Karpas-422 (cell line): ENCODE data around the gene THAP4. TPM values are rescaled to one million over a fixed set of nuclear protein-coding genes. Genes with fewer than 3 reads are reported as not detected.

Experiments used
- DNase-seq: peaks from one replicate; pipeline ENCODE4 v3.0.0-alpha.2; 2015
- H2AFZ ChIP-seq: fragments of 200-600 bp; sonication (generic); 2 replicates; pipeline ENCODE4 v1.6.1; 2014; ENCODE audit warnings: antibody characterized with exemption, low read length, mixed read lengths
- H3K27ac ChIP-seq: fragments of 200-600 bp; sonication (generic); 2 replicates; pipeline ENCODE4 v1.5.1; 2014; ENCODE audit warnings: mild to moderate bottlenecking, low read length, moderate library complexity
- H3K27me3 ChIP-seq: fragments of 200-600 bp; sonication (generic); 2 replicates; pipeline ENCODE4 v1.6.1; 2014; ENCODE audit warnings: low read length, mixed read lengths
- H3K36me3 ChIP-seq: fragments of 200-600 bp; sonication (generic); 2 replicates; pipeline ENCODE4 v1.6.1; 2014; ENCODE audit warnings: low read length, mixed read lengths; ENCODE audit not compliant: insufficient read depth
- H3K4me1 ChIP-seq: fragments of 200-600 bp; sonication (generic); 2 replicates; pipeline ENCODE4 v1.6.1; 2014; ENCODE audit warnings: mild to moderate bottlenecking, low read length, mixed read lengths
- H3K4me2 ChIP-seq: fragments of 200-600 bp; sonication (generic); 2 replicates; pipeline ENCODE4 v1.6.1; 2014; ENCODE audit warnings: low read length, low read depth, mild to moderate bottlenecking; ENCODE audit not compliant: poor library complexity, severe bottlenecking
- H3K4me3 ChIP-seq: fragments of 200-600 bp; sonication (generic); 2 replicates; pipeline ENCODE4 v1.5.1; 2014; ENCODE audit warnings: mild to moderate bottlenecking, antibody characterized with exemption, low read length, mixed read lengths
- H3K79me2 ChIP-seq: fragments of 200-600 bp; sonication (generic); 2 replicates; pipeline ENCODE4 v1.6.1; 2014; ENCODE audit warnings: mild to moderate bottlenecking, low read length, mixed read lengths
- H3K9ac ChIP-seq: fragments of 200-600 bp; sonication (generic); 2 replicates; pipeline ENCODE4 v1.6.0; 2014; ENCODE audit warnings: low read length
- H3K9me2 ChIP-seq: fragments of 200-600 bp; sonication (generic), shearing (Covaris generic); replicated peaks from 2 replicates; pipeline ENCODE4 v1.6.0; 2014; ENCODE audit warnings: mild to moderate bottlenecking, low read length, moderate library complexity; ENCODE audit not compliant: insufficient read depth
- H3K9me3 ChIP-seq: fragments of 300-700, 200-600 bp; sonication (generic); 2 replicates; pipeline ENCODE4 v1.6.1; 2014; ENCODE audit warnings: low read length, mixed read lengths
- H4K20me1 ChIP-seq: fragments of 200-600 bp; sonication (generic); 2 replicates; pipeline ENCODE4 v1.6.1; 2014; ENCODE audit warnings: mild to moderate bottlenecking, antibody characterized with exemption, low read length, low read depth; ENCODE audit not compliant: insufficient read depth
- total RNA-seq: library from RNA; depleted of rRNA; stranded (reverse); fragments of >200 nt; shearing (Covaris generic); gene quantifications from 2 replicates; pipeline ENCODE4 v1.2.3, GENCODE V29; 2014; ENCODE audit warnings: low replicate concordance

The THAP4 gene
- total RNA-seq, 1 experiment from 2014 or later: 45.4 TPM

GRCh38 chr2:241627675-241628074, 9.3 kb downstream of the THAP4 start:
- no peak overlapping the region for H3K4me3 ChIP-seq
- no peak overlapping the region for H3K27ac ChIP-seq
- peaks cover 8% of the 10 kb centered on the region for H4K20me1 ChIP-seq
- peaks cover 96% of the 10 kb centered on the region for H3K79me2 ChIP-seq
- no peak for DNase-seq
- H3K4me1 ChIP-seq: peaks cover 17% of the 10 kb centered on the region
- H3K9ac ChIP-seq: no peak overlapping the region
- H2AFZ ChIP-seq: no peak overlapping the region
- H3K36me3 ChIP-seq: peaks cover 16% of the 10 kb centered on the region; the same call in 1 of the 2 replicates
- no peaks in the 10 kb centered on the region for H3K9me3 ChIP-seq
- no peak overlapping the region for H3K4me2 ChIP-seq
- no peaks in the 10 kb centered on the region for H3K27me3 ChIP-seq
- no peaks in the 10 kb centered on the region for H3K9me2 ChIP-seq

GRCh38 chr2:241620419-241620769, 16.6 kb downstream of the THAP4 start:
- Histone ChIP-seq H3K9ac (no peak overlapping the region), H3K9me2 (no peaks in the 10 kb centered on the region), H3K4me3 (no peak overlapping the region), H3K27ac (no peak overlapping the region), H4K20me1 (no peaks in the 10 kb centered on the region; the same call in 1 of the 2 replicates), H3K4me2 (no peak overlapping the region), H3K27me3 (no peaks in the 10 kb centered on the region), H3K79me2 (peaks cover 91% of the 10 kb centered on the region), H3K4me1 (peaks cover 24% of the 10 kb centered on the region), H2AFZ (no peak overlapping the region), H3K9me3 (no peaks in the 10 kb centered on the region), H3K36me3 (no peaks in the 10 kb centered on the region; the same call in 1 of the 2 replicates)
- DNase-seq: no peak

- H2AFZ ChIP-seq: no peak overlapping the region
- peaks cover 24% of the 10 kb centered on the region for H3K4me1 ChIP-seq
- H3K9me3 ChIP-seq: no peaks in the 10 kb centered on the region
- H3K4me3 ChIP-seq: no peak overlapping the region
- H3K9me2 ChIP-seq: no peaks in the 10 kb centered on the region
- no peaks in the 10 kb centered on the region; the same call in 1 of the 2 replicates for H3K36me3 ChIP-seq
- H3K79me2 ChIP-seq: peaks cover 91% of the 10 kb centered on the region
- no peak overlapping the region for H3K9ac ChIP-seq
- DNase-seq: no peak
- H3K27ac ChIP-seq: no peak overlapping the region
- no peaks in the 10 kb centered on the region for H3K27me3 ChIP-seq
- H4K20me1 ChIP-seq: no peaks in the 10 kb centered on the region; the same call in 1 of the 2 replicates
- no peak overlapping the region for H3K4me2 ChIP-seq
Observed at GRCh38 chr2:241619597-241620418, 17.1 kb downstream of the THAP4 start.

GRCh38 chr2:241618829-241619228, 18.1 kb downstream of the THAP4 start:
- Histone ChIP-seq H3K9me3 (no peaks in the 10 kb centered on the region), H4K20me1 (no peaks in the 10 kb centered on the region; the same call in 1 of the 2 replicates), H3K9me2 (no peaks in the 10 kb centered on the region), H2AFZ (no peak overlapping the region), H3K36me3 (no peaks in the 10 kb centered on the region; the same call in 1 of the 2 replicates), H3K9ac (peak overlapping the region; percentile 47), H3K4me3 (peak overlapping the region; percentile 52; the same call in 1 of the 2 replicates), H3K4me2 (peak overlapping the region; percentile 54), H3K79me2 (peaks cover 88% of the 10 kb centered on the region), H3K27me3 (no peaks in the 10 kb centered on the region), H3K27ac (no peak overlapping the region), H3K4me1 (peaks cover 24% of the 10 kb centered on the region)
- no peak for DNase-seq

- Histone ChIP-seq H3K27me3 (no peaks in the 10 kb centered on the region), H4K20me1 (no peaks in the 10 kb centered on the region), H2AFZ (no peak overlapping the region), H3K27ac (peak overlapping the region; percentile 39), H3K4me1 (peaks cover 24% of the 10 kb centered on the region), H3K36me3 (no peaks in the 10 kb centered on the region; the same call in 1 of the 2 replicates), H3K9ac (peak overlapping the region; percentile 47), H3K4me3 (peak overlapping the region; percentile 52), H3K9me2 (no peaks in the 10 kb centered on the region), H3K9me3 (no peaks in the 10 kb centered on the region), H3K4me2 (peak overlapping the region; percentile 54), H3K79me2 (peaks cover 88% of the 10 kb centered on the region)
- no peak for DNase-seq
Observed at GRCh38 chr2:241618296-241618805, 18.6 kb downstream of the THAP4 start.

GRCh38 chr2:241617431-241618154, 19.4 kb downstream of the THAP4 start:
- Histone ChIP-seq H3K79me2 (peaks cover 86% of the 10 kb centered on the region), H2AFZ (no peak overlapping the region; the same call in 1 of the 2 replicates), H3K9ac (peak overlapping the region; percentile 47)

GRCh38 chr2:241616168-241617125, 20.5 kb downstream of the THAP4 start:
- Histone ChIP-seq H3K9me3 (no peaks in the 10 kb centered on the region), H3K9me2 (no peaks in the 10 kb centered on the region), H3K9ac (no peak overlapping the region), H3K4me2 (peak overlapping the region; percentile 54), H3K79me2 (peaks cover 84% of the 10 kb centered on the region), H3K4me3 (no peak overlapping the region), H3K4me1 (peaks cover 24% of the 10 kb centered on the region), H3K27me3 (no peaks in the 10 kb centered on the region), H4K20me1 (no peaks in the 10 kb centered on the region), H2AFZ (no peak overlapping the region), H3K27ac (no peak overlapping the region), H3K36me3 (no peaks in the 10 kb centered on the region; the same call in 1 of the 2 replicates)
- no peak for DNase-seq

More at GRCh38 chr2:241617431-241618154, 19.4 kb downstream of the THAP4 start:
- no peaks in the 10 kb centered on the region for H3K9me3 ChIP-seq
- no peaks in the 10 kb centered on the region for H4K20me1 ChIP-seq
- peak; percentile 67 for DNase-seq
- no peaks in the 10 kb centered on the region; the same call in 1 of the 2 replicates for H3K36me3 ChIP-seq
- no peaks in the 10 kb centered on the region for H3K9me2 ChIP-seq
- no peaks in the 10 kb centered on the region for H3K27me3 ChIP-seq
- H3K4me1 ChIP-seq: peaks cover 24% of the 10 kb centered on the region
- peak overlapping the region; percentile 52 for H3K4me3 ChIP-seq
- H3K4me2 ChIP-seq: peak overlapping the region; percentile 54
- peak overlapping the region; percentile 39 for H3K27ac ChIP-seq
